ENCODE measurements around the gene RGN. TPM values are rescaled to one million over a fixed set of nuclear protein-coding genes. Genes with fewer than 3 reads are reported as not detected.

Gene RGN
- total RNA-seq, result under 1 TPM in 1 of 2 donors, not detected in 1; under 0.01 TPM

DNA sequence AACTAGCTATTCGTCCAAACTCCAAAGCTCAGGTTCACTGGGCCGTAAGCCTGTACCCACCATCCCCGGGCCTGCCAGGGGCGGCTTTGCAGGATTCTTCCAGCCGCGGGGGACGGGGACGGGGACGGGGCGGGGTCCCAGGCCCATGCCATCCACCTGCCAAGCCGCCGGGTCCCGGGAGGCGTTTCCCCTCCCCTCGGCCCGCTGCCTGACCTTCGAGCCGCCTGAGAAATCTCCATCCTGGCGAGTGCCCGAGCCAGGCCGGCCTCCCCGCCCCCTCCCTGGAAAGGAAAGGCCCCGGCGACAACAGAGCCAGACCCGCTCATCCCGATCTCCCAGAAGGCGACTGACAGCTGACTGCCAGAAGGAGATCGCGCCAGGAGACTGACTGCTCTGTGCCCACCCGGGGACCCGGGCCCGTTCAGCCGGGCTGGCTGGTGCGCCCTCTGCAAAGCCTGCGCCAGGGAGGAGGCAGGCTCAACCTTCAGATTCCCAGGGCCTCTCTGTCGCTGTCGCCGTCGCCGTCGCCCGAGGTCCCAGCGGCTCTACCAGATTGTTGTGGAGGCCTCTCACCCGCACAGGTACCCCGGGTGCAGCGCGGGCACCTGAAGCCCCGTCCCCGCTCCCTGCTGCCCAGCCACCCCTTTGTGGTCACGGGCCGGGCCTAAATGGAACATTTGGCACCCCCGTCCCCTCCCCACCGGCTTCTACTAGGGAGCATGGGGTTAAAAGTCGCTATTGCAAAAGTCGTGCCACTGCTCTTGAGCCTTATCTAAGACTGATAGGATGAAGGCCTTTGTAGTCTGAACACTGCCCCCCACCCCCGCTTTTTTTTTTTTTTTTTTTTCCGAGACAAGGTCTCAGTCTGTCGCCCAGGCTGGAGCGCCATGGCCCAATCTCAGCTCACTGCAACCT is at the start of gene RGN:
TSS of gene RGN (plus strand) at position 315 of the 915 bp plus-strand sequence. CDS start 2,702 bp downstream, outside the sequence.

Small RNAs within 50 kb of the gene (small RNA-seq; reads per million reads assigned to genes)
- gene RNU12-2P (0.29 to 0.30 reads per million in 2 donors), gene RNU6-1189P (0 to 0.17 reads per million in 2 donors)

Other genes with a start within 250 kb of the RGN start
- 10 to 100 TPM; 17.9 to 27.3 TPM for gene RP2, start 241.4 kb upstream of the RGN start, total RNA-seq
- 1 to 10 TPM; 3.8 to 4.7 TPM for gene JADE3, start 166.0 kb upstream of the RGN start, total RNA-seq
- 10 to 100 TPM; 50.6 to 55.1 TPM for gene NDUFB11, start 66.3 kb downstream of the RGN start, total RNA-seq
- gene RBM10, start 66.8 kb downstream of the RGN start, total RNA-seq, result 10 to 100 TPM; 42.7 to 54.9 TPM
- gene UBA1, start 115.4 kb downstream of the RGN start, total RNA-seq, result 100 to 1,000 TPM; 141 to 162 TPM
- 100 to 1,000 TPM; 104 to 117 TPM for gene CDK16, start 140.2 kb downstream of the RGN start, total RNA-seq
- gene USP11, start 154.6 kb downstream of the RGN start, total RNA-seq, result 10 to 100 TPM; 48.5 to 61.3 TPM

Measured in melanocyte of skin (primary cell).